Cerebellar nuclear complex (tissue), 1 donor: ENCODE results near the gene MSANTD1.

Experiments used
- DNase-seq, 2 experiments: peaks; one replicate each; lab custom pipeline; 2025; lab: John Stamatoyannopoulos, UW

The MSANTD1 gene

GRCh38 chr4:3248811-3249661 lies at the start of gene MSANTD1:
TSS of gene MSANTD1 (plus strand) at chr4:3249159. CDS start at chr4:3249223, 64 bp downstream.
- DNase-seq, result no peak

DNA sequence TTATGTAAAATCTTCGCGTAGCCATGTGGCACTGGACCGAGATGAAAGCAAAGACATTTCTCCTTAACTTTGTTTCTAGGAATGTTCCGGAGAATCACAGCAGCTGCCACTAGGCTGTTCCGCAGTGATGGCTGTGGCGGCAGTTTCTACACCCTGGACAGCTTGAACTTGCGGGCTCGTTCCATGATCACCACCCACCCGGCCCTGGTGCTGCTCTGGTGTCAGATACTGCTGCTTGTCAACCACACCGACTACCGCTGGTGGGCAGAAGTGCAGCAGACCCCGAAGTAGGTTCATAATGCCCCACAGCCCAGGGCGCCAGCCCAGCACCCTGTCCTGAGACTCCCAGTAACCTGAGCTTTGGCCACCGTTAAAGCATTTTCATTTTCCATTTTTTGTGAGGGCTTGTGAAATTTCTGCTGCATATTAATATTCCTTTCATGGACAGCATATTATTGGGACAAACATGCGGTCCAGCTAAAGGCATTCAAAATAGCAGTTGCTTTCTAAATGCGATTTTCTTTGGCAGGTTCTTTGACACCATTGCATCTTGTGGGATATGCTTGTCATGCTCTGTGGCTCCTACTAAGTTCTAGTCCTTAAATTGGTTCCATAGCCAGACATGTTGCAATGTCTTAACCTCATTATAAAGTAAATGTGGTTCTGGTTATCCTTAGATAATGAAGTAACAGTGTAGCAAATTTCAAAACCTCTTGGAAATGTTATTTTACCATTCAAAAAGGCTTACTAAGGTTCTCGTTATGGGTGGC lies 49.1 kb upstream of the MSANTD1 start:
- DNase-seq, result no peak

DNA sequence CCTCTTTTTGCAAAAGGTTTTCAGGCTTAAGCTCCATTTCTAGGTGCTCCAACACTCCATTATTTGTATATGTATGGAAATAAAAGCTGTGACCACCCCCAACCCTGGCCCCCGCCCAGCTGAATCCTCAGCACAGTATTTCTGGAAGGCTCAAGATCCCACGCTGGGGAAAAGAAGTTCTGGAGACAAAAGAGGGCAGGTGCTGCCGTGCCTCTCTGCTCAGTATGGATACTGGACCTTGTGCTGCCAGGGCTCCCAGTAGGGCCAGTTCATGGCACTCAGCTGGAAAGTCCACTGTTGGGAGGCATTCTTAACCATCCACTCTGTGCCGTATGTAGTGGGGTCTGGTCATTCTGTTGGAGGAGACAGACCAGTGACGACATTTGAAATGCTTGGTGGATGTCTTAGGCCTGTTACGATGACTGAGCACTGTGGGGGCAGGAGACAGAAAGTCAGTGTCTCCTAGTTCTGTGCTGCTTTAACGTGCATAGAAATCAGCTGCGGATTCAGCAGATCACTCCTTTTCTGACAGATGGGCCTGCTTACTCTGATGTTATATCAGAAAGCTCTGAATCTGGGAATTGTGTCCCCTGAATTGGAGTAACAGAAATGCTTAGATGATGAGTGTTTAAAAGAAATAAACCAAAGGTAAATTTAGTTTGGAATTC lies 48.4 kb upstream of the MSANTD1 start:
- DNase-seq, result no peak

DNA sequence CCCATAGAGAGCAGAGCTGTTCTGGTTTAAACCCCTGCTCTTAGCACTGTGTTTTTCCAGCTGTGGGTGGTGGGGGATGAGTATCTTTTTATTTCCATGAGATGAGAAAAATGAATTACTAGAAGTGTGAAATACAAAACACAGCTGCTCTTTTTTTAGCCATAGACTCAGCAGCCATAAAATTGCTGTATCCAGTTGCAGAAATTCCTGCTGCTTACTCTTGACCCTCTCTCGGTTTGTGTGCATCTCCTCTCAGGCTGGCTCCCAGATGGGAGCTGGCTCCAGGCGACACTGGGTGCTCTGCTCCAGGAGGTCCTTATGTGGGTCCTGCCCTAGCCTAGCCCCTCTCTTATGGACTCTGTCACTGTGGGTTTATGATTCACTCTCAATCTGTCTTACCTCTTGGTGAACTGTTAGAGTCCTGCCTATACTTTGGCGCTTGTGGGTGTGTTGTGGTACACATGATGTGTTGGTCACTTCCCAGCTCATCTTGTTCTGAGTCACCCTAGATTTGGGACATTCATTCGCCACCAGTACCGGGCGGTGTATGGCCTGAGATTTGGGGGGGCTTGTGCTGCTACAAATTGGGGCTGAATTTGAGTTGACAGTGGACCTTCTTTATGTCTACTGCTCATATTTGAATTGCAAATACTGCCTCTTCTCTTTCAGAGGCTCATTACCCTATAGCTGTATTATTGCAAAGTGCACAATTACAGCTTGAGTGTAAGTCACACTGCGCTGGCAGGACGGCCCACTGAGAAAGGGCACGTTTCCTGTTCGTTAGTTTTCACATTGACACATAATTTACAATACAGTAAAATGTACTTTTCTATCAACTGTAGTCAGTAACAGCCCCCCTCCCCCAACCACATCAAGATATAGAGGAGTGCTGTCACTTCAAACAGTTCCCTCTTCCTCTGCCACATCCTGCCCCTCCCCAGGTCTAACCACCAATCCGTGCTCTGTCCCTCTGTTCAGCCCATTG lies 46.9 kb upstream of the MSANTD1 start:
- no peak for DNase-seq

GRCh38 chr4:3202836-3203820 lies 45.8 kb upstream of the MSANTD1 start:
- DNase-seq, result no peak

- no peak for DNase-seq
Observed at GRCh38 chr4:3203971-3204431, 45.0 kb upstream of the MSANTD1 start.

- DNase-seq, result no peak
Observed at GRCh38 chr4:3205995-3206394, 43.0 kb upstream of the MSANTD1 start.

- no peak for DNase-seq
Observed at GRCh38 chr4:3206439-3207100, 42.4 kb upstream of the MSANTD1 start.

DNA sequence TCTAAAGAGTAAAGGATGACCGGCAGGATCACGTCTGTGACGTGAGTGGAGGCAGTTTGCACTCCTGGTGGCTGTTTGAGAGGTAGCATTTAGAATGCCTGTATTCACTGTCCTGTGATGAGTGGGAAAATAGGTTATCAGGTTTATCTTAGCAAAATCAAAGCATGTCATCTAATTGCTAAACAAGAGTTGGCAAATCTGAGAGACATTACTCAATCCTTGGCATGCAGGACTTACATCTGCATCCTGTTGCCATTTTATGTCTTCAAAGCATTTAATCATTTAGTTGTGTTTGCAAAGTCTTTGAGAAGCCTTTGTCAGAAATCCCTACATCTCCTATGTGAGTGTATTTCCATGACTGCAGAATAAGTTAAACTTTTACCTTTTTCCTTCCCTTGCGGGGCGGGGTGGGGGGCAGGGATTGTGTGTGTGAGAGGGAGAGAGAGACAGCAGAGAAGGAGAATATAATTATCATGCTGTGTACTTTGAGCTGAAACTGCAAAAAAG lies 41.4 kb upstream of the MSANTD1 start:
- no peak for DNase-seq

- DNase-seq, result no peak
Observed at GRCh38 chr4:3208826-3209225, 40.1 kb upstream of the MSANTD1 start.

- no peak for DNase-seq
Observed at GRCh38 chr4:3209551-3210325, 39.2 kb upstream of the MSANTD1 start.

DNA sequence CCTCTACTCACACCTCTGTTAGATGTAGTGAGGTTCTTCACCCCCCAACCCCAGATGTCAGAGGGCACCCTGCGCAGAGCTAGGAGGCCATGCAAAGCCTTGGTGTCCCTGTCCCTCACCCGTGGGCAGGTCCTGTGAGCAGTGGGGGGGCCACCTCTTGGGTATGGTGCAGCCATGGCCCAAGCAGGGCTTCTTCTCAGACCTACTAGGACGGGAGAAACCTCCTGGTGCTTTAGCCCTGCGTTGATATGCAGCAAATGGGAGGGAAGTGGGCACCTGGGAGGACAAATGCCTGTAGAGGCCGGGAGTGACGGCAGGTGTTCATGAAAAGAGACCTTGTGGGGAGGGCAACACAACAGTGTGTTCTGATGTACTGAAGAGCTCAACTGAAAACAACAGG lies 38.5 kb upstream of the MSANTD1 start:
- DNase-seq, result no peak

DNA sequence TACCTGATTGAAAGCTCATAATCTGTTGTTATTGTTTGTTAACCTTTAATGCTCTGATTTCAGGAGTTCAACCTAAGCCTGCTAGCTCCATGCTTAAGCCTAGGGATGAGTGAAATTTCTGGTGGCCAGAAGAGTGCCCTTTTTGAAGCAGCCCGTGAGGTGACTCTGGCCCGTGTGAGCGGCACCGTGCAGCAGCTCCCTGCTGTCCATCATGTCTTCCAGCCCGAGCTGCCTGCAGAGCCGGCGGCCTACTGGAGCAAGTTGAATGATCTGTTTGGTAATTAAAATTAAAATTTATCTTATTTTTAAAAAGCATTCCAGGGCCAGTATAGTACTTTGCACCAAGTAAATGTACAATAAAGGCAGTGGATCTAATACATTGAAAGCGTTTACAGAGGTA lies 37.1 kb upstream of the MSANTD1 start:
- no peak for DNase-seq

GRCh38 chr4:3212391-3213105 lies 36.4 kb upstream of the MSANTD1 start:
- DNase-seq, result no peak

DNA sequence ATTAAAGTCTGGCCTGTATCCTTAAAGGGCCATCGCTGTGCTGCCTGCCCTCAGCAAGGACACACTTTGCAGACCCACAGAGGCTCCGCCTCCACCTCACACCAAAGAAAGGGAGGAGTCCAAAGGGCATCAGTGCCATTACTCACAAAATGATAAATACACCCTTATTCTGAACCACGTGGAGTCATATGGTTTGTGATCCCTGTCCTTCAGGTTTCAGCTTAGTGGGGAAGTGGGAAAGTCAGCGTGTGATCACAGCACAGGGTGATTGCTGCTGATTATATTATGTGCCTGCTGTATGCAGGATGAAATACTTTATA lies 35.9 kb upstream of the MSANTD1 start:
- no peak for DNase-seq

GRCh38 chr4:3213661-3214250 lies 35.2 kb upstream of the MSANTD1 start:
- no peak for DNase-seq

GRCh38 chr4:3215256-3215655 lies 33.7 kb upstream of the MSANTD1 start:
- no peak for DNase-seq

GRCh38 chr4:3215733-3216132 lies 33.2 kb upstream of the MSANTD1 start:
- no peak for DNase-seq
